ENCODE measurements around the gene ENAH.

The ENAH gene

DNA sequence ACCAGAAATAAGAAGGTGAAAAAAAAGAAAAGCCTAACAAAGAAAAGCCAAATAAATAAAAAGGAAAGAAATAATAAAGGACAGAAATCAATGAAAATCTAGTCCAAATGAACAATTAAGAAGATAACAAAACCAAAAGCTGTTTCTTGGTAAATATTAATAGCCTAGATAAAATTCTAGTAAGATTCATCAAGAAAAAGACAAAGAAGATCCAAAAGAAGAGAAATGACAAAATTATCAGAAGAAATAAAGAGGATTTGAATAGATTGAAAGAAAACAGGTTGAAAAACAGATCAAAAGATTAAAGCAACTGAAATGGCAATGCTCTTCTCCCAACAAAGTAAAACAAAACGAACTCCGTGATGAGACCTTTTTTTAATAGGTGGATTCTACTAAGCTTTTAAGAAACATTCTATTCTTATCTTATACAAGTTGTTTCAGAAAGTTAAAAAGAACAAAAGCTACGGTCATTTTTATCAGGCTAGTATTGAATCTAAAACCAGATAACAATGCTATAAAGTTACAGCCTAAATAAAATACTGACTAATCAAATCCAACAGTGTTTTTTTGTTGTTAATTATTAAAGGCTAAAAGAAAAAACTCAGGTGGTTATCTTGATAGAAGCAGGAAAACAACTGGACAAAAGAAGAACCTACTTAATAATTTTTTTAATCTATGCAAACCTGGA, 50.9 kb downstream of the ENAH start:
- no peak for DNase-seq

DNA sequence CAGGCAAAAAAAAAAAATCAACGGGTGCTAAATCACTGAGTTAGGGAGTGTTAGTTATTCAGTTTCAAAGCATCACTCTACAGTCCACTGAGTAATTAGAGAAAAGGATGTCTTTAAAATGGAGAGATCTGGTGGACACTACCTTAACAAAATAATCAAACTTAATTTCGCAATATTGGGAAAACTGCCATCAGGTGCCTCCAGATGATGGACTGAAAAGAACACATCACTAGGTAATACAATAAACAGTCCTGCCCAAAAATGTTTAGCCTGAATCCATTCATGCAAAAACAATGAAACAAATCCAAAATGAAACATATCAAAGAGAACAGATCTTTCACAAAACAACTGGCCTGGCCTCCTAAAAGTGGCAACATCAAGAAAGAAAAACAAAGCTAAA, 54.1 kb downstream of the ENAH start:
- DNase-seq, result no peak

DNA sequence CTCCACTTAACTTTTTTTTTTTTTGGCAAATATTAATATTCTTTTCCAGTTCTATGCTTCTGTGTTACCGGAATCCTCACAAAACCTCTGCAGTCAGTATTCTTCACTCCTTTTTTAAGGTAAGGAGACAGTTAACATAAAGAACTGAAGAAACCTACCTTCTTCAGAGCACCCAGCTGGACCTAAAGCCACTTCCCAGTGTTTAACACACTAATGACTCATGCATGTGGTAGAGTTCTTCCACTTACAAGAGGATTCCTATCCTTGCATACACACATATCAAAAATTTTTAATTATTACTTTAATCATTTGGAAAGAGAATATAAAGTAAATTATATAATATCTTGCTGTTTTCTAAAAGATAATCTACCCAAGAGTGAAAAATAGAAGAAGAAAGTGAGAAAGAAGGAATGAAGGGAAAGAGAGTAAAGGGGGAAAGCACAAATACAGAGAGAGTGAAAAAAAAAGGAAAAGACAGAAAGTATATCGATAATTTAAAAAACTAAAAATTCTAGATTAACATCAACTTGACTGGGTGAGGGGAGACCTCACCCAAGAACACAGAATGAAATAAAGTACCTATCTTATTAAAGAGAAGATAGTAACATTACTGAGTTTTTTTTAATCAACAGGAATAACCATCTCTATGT, 54.9 kb downstream of the ENAH start:
- no peak for DNase-seq

DNA sequence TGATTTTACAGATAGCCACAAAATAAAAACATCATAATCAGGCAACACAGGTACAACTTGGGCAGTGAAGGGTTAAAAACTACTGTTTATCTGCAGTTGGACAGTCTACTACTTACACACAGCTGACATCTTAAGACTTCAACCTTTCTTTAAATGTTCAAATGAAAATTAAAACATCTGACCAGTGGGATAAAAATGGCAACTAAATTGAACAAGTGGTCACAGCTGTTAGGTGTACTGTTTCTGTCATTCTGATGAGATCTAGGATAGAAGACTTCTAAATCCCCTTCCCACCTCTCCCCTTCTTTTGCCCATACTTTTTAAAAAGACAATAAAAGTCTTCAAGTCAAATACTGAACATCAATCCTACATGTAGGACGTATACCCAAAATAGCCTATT, 56.2 kb downstream of the ENAH start:
- DNase-seq, result no peak

DNA sequence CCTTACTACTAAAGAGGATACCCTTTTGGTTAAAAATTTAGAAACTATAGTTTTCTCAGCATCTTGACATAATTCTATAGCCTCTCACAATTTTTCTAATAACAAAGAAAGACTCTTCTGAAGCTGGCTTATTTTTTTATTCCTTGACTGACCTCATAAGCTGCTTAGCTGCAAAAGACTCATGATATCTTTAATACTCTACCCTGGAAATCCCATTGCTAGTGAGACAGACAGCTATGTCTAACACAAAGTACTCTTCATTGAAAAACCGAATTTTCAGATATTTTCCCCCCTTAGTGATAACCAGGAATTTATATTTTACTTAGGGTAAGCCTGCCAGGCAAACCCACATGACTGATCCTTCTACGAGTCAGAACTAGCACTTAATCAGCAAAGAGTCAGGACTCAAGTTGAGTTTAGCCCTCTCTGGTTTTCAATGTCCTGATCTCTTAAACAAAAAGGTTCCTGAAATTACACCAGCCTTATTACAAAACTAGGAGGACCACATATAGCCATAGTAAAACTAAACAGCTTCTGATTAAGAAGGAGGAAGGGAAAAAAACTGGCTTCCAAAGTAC, 56.9 kb downstream of the ENAH start:
- DNase-seq, result no peak

DNA sequence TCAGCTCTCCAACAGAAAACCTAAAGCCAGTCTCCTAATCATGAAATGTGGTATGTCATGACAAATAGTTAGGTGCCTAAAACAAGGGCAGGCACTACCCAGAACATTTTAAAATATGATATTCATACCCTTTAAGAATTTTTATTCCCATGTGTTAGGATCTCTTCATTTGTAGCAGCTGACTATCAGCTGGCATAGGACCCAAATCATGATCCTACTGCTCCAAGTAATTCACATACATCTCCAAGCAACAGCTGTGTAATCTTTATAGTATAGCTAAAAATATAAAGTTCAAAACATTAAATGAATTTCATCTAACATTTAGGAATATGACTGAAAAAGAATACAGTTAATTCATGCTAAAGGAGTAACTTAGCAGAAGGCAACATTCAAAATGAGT, 57.5 kb downstream of the ENAH start:
- no peak for DNase-seq

DNA sequence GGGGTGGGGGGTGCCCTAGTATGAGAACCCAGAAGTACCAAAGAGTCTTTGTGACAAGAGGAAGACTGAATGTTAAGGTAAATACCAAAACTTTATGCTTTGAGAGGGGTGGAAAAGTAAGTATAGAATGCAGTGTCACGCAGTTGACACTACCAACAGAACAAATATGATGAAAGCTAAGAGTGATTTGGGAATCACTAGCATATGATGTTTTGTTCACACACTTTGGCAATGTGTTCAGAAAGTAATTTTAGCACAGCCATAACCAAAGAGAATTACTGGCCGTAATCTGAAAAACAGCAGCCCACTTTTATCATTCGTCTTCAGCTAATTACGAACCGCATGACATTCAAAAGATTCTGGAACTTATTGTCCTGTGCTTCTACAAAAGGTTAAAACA, 59.5 kb downstream of the ENAH start:
- DNase-seq, result no peak

DNA sequence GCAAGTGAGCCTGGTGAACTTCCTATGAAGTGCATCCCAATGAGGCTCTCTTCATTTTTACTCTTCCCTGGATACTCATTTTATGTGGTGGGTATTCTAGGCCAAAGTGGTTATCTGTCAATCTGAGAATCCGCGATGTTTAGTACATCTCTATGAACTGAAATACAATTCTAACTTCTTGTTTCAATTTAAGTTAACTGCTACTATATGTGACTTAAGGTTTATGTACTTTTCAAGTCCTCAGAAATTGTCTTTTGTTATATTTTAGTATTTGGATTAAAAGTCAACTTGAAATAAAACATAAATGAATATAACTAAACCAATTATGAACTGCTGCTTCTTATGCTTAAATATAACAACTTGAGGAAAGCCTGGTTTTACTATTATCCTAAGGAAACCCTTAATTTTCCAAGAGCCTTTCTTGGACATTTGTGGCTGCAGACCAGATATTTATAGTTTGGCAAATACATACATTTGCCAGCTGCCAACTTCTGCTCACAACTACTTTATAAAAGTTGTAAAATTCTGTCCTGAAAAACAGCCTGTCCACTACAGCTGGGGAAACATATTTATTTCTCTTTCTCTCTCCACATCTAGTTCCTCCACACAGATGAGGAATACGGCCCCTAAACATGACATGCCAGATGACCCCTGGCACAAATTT, 60.4 kb downstream of the ENAH start:
- DNase-seq, result no peak

DNA sequence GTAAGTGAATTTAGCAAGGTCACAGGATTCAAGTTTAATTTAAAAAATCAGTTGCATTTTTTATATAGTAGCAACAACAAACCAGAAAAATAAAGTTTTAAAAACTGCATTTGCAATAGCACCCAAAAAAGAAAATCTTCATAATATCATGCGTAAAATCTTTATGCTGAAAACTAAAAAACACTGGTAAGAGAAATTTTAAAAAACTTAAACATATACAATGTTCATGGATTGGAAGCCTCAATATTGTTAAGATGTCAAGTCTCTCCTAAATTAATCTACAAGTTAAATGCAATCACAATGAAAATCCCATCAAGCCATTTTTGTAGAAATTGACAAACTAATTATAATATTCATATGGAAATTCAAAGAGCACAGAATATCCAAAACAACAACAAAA, 65.6 kb downstream of the ENAH start:
- DNase-seq, result no peak

DNA sequence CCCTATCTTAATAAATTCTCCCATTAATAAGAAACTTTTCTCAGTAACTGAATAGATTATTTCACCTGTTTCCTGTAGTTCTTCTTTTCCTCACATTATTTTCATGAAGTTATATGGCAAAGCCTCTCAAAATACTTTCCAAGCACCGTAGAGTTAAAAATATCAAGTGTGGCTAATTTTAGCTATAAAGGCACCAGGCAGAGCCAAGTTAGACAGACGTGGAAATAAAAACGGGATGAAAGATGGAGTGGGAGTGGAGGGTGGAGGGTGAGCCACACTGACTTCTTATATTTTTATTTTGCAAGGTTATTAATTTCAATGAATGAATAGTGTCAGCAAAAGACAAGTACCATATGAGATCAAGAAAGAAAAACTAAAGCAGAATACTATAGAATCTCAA, 71.7 kb downstream of the ENAH start:
- no peak for DNase-seq

DNA sequence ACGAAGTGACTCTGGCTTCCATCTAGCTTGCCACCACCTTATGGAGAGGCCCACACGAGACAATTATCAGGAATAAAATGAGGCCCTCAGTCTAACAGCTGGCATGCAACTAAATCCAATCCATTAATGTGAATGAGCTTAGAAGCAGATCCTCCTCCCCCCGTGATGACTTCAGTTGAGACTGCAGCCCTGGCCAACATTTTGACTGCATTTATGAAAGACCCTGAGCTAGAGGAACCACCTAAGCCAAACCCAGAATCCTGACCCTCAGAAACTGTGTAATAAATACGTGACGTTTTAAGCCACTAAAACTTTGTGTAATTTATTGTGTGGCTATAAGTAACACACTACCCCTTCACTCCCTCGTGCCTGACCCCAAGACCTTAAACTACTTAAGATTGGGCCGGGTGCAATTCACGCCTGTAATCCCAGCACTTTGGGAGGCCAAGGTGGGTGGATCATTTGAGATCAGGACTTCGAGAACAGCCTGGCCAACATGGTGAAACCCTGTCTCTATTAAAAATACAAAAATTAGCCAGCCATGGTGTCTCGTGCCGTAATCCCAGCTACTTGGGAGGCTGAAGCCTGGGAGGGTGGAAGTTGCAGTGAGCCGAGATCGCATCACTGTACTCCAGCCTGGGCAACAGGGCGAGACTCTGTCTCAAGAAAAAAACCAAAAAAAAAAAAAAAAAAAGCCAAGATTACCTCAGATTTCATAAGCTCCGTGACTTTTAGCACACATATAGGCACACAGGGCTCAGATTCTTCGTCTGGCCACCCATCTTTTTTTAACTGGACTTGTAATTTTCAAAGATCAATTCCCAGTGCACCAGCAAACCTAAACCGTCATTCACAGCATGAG, 72.5 kb downstream of the ENAH start:
- no peak for DNase-seq

DNA sequence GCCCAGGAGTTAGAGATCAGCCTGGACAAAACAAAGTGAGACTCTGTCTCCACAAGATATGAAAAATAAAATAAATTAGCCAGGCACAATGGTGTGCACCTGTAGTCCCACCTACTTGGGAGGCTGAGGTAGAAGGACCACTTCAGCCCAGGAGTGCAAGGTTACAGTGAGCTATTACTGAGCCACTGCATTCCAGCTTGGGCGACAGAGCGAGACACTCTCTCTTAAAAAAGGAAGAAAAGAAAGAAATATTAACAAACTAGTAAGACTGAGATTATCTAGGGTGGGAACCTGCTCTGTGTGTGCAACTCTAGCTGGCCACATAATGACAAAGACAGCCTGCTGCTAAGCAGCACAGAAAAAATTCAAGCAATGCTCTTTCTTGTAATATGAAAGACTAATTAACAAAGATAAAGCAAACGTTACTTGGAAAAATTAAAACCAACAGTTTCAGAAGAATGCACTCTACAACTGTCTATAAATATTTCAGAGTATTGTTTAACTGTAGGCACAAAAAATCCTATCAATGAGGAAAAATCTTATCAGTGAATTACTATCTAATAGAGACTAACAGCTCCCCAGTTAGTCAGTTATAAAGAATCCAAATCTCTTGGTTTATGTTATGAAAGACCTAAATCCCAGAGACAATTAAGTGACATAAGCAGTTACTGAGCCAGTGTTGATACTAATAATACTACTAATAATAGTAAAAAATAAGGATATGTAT, 74.5 kb downstream of the ENAH start:
- no peak for DNase-seq

DNA sequence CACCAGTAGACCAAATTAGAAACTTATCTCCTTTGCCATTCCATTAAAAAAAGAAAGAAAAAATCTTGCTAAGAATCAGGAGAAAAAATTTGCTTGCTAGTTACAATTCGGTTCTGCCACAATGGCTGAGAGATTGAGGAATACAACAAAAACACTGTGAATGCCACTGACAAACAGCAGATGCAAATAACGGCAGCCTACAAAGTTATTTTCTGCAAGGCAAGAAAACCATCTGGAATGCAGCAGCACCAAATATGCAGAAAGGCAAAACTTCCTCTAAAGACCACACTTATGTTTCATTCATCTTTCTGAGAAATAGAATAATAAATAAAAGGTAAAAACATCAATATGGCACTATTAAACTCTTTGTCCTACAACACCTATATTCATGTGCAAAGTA, 75.7 kb downstream of the ENAH start:
- DNase-seq, result no peak

DNA sequence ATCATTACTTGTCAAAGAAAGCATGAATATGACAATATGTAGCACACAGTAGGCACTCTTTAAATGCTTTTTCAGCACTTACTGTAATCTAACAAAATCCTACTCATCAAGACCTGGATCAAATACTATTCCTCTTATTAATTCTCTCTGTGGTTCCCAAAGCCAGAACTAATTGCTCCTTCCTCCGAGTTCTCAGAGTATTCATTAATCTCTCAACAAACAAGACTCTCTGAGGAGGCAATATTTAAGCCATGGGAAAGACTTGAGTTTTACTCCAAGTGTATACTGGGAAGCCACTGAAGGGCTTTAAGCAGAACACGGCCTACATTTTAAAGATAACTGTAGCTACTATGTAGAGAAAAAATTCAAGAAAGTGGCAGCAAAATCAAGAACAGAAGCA, 79.7 kb downstream of the ENAH start:
- no peak for DNase-seq

DNA sequence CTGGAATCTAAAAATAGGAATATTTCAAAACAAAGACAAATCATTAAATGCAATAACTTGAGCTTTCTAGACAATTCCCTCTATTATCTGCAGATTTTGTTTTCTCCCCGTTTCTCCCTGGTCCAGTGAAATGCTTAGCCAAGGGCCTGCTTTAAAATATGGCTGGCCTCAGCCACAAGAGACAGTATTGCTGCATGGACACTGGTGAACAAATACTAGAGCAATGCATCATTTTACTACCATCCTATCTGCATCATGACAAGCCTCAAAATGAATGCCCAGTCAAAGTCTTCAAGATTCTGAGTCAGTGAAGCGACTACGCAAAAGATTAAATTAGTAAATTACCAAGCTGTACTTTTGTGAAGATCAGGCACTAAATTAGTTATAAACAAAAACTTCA, 80.5 kb downstream of the ENAH start:
- no peak for DNase-seq

DNA sequence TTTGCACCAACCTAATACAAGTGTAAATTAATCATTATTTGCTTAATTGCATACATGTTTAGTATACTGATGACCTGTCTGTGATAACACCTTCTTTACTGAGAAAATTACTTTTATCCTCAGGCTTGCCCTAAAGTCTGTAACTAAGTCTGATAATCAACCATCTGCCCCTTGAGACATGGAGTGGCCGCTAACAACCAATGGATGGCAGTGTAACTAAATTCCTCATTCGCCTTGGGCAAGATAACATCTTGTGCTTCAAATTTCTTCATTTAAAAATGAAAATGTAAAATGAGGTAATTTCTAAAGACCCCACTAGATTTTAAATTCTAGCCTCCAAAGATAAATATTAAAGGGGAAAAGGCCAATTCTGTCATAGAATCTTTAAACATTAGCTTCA, 85.1 kb downstream of the ENAH start:
- DNase-seq, result no peak

DNA sequence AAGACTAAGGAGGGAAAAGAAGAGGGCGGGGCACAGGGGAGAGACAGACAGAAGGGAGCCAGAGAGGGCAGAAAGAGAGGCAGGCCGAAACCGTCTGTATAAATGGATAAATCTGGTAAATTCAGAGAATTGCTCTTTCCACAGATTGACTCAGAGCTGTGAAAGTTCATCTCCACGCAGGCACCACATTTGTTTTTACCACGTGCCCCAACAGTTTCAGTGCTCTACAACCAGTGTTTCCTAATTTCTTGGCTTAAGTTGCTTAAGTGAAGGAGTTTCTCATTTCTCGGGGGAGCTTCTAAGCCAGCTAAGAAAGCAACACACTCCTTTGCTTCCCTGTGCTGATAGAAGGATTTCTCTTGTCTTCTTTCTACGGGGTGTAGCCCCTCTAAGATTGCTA, 87.1 kb downstream of the ENAH start:
- DNase-seq, result no peak

DNA sequence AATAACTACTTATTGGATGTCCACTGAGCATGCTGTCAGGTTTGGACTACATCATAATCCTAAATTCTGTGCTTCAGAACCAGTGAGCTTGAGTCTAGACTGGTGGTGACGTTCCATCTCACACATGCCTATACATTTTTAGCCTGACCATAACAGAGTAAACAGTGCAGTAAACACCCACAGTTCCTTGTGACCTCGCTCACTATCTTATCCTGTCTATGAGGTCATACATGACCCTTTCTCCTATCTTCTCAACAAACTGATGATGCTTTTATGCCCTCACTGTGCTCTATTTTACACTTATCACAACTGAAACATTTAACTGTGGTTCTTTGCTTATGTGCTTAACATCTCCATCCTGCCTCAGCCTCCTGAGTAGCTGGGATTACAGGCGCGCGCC, 91.2 kb downstream of the ENAH start:
- no peak for DNase-seq

DNA sequence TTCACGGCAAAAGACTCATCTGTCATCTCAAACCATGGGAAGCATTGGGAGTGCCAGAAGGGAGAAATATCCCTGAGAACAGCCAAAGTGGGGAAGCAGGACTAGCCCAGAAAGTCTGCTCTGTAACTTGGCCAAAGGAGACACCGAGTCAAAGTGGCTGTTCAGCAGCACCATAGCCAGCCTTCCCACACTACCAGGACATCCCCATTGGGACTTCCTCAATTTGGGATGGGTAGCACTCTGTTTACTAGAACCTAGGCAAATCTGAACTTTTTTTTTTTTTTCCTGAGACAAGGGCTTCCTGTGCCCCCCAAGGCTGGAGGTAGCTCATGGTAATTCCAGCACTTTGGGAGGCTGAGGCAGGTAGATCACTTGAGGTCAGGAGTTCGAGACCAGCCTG, 93.0 kb downstream of the ENAH start:
- DNase-seq, result no peak

DNA sequence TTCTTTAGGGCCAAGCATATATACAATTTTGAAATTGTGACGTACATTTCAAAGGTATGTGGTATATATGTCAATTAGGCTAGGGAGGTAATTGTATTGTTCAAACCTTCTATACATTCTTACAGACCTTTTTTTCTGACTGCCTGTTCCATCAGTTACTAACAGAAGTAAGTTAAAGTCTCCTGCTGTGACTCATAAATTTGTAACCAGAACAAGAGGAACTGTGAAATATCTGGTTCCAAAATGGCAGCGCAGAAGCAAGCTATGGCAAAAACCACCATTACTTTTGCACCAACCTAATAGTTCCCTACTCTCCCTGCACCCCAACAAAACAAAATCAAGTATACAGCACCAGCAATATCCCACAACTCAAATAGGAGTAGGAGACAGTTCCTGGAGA, 93.6 kb downstream of the ENAH start:
- no peak for DNase-seq

DNA sequence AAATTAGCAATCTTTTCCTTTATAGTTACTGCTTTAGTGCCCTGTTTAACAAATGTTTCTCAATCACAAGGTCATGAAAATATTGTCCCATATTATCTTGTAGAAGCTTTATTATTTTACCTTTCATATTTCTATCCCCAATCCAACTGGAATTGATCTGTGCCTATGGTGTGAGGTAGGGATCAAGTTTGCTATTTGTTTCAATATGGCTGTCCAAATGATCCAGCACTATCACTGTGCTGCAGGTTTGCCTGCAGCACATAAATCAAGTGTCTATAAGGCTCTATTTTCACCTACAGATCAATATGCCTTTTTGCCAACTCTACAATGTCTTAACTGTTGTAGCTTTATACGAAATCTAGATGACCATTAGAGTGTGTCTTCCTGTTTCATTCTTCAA, 96.2 kb downstream of the ENAH start:
- no peak for DNase-seq

DNA sequence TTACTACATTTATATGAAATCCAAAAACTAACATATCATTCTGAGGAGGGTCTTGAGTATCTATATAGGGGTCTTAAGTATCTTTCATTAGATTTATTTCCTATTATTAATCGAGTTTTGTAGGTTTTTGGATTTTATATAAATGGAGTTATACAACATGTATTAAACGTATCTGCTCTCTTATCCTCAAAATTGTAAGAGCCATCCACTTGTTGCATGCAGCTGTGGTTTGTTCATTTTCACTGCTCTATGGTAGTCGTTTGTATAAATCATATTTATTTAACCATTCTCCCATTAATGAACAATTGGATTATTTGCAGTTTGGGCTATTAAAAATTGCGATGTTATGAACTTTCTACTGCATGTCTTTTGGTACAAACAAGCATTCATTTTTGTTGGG, 97.1 kb downstream of the ENAH start:
- no peak for DNase-seq

Measured in activated CD4-positive, alpha-beta T cell treated with anti-CD3 and anti-CD28 coated beads, Interleukin-2, amount 50 U/mL, for 48 hours (primary cell).